GM13976 (cell line): Measurements from ENCODE around the gene CLCN3.

Experiments used
- DNase-seq: peaks from one replicate; pipeline ENCODE4 v3.0.0; 2012; ENCODE audit warnings: low spot score
- in situ Hi-C: fragments of 300-500 bp; cut with MboI; formaldehyde crosslinking; loops from one replicate; pipeline ENCODE4 v1.12.0; 2022; ENCODE audit warnings: low sequenced_read_pairs, mixed read lengths, inconsistent platforms; ENCODE audit not compliant: unreplicated experiment
- TF ChIP-seq, protein P1 (sequence below): IDR thresholded peaks from 2 replicates; pipeline ENCODE4 v1.5.1; 2012; ENCODE audit warnings: borderline replicate concordance, mild to moderate bottlenecking; ENCODE audit not compliant: insufficient read depth; ENCODE audit errors: extremely low read depth, missing control alignments, control extremely low read depth

CLCN3 gene

DNA sequence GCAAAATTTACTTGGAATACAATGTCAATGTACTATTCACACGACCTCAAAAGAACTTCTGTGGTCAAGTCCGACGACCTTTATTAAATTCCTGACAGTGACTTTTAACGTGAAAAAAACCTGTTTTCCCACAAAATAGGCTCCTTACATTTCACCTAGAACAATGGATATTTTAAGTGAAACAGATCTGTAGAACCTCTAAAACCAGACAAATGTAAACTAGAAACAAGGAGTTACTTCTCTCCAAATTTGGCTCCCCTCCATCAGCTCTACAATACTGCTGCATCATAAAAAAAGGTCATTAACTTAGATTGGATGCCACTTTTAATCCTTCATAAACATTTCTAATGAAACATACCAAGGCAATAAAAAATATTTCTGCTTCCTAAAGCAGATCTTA is 9.2 kb upstream of the CLCN3 start:
- in situ Hi-C loops, result loop anchor here (25.0 kb wide), 1 partner anchor 426 kb away; the partner anchor contains the start of gene MFAP3L
- no peak for DNase-seq
- TF ChIP-seq, protein P1, sequence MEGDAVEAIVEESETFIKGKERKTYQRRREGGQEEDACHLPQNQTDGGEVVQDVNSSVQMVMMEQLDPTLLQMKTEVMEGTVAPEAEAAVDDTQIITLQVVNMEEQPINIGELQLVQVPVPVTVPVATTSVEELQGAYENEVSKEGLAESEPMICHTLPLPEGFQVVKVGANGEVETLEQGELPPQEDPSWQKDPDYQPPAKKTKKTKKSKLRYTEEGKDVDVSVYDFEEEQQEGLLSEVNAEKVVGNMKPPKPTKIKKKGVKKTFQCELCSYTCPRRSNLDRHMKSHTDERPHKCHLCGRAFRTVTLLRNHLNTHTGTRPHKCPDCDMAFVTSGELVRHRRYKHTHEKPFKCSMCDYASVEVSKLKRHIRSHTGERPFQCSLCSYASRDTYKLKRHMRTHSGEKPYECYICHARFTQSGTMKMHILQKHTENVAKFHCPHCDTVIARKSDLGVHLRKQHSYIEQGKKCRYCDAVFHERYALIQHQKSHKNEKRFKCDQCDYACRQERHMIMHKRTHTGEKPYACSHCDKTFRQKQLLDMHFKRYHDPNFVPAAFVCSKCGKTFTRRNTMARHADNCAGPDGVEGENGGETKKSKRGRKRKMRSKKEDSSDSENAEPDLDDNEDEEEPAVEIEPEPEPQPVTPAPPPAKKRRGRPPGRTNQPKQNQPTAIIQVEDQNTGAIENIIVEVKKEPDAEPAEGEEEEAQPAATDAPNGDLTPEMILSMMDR, result no peak

DNA sequence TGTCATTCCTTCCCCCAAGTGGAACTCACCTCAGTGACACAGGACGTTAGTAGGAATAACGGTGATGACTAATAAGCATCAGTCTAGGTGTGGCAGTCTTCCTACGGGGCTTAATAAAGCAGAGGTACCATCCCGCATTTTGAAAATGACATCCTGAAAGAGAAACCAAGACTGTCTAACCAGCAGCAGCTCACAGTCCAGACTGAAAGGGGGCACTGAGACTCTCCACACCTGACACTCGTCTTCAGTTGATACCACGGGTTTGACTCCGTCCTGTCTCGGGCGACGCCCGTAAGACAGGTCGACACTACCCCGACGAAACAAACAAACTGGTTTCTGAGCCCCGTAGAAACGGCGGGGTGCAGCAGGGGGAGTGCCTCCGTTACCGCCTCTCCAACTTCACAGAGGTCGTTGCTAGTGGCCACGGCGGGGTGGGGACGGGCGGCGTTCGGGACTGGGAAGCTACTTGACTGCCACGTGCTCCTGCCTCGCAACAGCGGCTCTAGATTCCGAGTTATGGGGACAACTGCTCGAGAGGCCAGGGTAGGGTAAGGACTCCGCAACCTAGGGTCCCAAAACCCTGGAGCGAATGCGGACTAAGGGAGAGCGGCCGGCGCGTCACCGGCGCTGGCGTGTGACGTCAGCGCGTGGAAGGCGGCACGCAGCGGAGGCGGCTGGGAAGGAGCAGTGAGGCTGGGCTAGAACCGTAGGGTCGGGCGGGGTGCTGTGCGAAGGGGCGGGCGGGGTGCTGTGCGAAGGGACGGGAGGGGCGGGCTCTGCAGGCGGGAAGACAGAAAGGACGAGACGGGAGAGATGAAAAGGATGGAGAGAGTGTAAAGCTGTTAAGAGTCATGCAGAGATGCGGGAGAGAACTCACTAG is 8.1 kb upstream of the CLCN3 start, which contains the start of gene NEK1:
Gene NEK1 (minus strand): TSS at position 593 of the 880 bp plus-strand sequence. CDS start 9,953 bp downstream, outside the sequence.
- peak; percentile 91 for DNase-seq
- TF ChIP-seq, protein P1, result no peak
- in situ Hi-C loops, result loop anchor here (25.0 kb wide), 1 partner anchor 425 kb away; the partner anchor contains the start of gene MFAP3L

DNA sequence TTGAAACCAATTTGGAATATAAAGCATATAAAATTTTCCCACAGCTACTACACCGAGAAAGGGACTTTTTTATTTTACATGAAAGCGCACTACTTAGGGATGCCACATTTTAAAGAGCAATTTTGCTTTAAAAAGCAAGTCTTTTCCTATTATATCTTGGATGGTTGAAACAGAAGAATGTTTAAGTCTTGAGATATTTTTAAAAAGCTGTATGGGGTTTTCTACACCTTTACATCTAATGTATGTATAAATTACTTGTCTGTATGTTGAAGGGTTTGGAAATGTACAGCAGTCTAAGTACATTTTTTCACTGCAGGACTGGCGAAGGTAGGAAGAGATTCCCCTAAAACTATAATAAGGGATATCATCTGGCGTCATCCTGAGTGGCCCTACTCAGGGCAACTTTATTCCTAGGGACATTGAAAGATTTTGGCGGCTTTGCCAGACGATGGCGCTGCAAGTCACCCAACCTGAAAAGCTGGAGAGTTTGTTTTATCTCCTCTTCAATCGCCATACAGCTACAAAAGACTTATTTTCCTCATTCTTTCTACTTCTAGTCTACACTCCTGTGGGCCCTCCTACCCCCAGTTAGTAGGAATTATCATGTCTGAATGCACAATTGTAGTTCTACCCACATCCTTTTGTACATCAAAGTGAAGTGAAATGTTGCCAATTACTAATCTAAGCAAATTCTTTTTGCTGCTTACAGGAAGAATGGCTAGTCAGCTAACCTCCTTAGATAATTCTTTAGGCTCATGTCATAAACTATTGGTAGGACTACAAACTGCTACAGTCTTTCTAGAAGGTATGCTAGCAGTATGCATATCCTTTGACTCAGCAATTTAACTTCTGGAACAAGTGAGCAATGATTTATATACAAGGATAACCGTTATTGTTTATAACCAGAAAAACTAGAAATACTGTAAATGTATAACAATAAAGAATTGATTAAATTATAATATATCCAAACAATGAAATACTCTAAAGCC is 7.2 kb upstream of the CLCN3 start:
- DNase-seq, result peak; percentile 66
- in situ Hi-C loops, result loop anchor here (25.0 kb wide), 1 partner anchor 424 kb away; the partner anchor contains the start of gene MFAP3L
- TF ChIP-seq, protein P1, result peak; percentile 60

DNA sequence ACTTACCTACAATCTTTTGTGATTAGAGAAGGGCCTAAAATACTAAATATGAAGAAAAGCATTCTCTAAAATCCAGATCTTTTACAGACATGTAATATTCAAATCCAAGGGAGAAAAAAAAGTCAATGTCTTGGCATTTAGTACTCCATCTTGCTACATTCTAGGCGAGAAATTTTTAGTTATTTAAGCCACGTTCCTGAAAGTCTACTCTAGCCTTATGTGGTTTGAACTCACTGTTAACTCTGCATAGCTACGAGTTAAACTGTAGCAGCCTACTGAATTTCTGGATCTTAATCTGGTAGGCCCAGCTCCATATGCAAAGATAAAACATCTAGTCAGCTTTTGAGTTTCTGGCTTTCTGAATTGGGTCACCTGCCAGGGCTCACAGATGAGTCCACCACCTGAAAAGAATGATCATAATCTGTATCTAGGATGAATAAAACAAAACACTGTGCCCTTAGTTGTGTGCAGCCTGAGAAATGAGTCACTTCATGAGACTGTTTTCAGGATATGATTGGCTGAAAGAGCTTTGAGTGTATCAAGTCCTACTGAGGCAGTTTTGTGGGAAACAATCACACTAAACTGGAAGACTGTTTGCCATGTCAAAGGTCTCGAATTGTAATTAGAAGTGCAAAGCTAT is 4.8 kb upstream of the CLCN3 start:
- DNase-seq, result no peak
- TF ChIP-seq, protein P1, result no peak
- in situ Hi-C loops, result loop anchor here (25.0 kb wide), 1 partner anchor 422 kb away; the partner anchor contains the start of gene MFAP3L

DNA sequence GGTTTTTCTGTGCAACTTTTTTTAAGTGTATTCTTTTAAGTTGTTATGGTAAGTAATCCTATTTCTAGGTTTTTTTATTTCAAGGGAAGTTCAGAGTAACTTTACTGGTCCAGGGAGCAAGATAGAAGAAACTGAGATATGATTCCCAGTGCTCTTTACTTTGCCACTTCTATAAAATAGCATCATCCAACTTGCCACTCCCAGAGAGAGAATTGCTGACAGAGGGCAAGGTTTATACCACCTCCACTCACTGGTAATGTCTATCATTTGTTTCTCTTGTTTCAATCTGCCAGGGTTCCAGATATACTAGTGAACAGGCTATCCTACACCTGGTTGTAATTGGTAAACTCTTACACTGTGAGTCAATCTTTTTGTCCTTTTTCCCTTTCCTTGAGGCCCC is 3.5 kb upstream of the CLCN3 start:
- in situ Hi-C loops, result loop anchor here (25.0 kb wide), 1 partner anchor 420 kb away; the partner anchor contains the start of gene MFAP3L
- no peak for DNase-seq
- TF ChIP-seq, protein P1, result no peak
